Naive thymus-derived CD4-positive, alpha-beta T cell (primary cell): Measurements from ENCODE around the gene LMO2. TPM values are rescaled to one million over a fixed set of nuclear protein-coding genes. Genes with fewer than 3 reads are reported as not detected.

Experiments
- ATAC-seq: fragments of 150-1000 bp; cut with Tn5 transposase; 2 replicates; pipeline ENCODE4 v1.10.0; 2021; ENCODE audit warnings: mild to moderate bottlenecking, moderate library complexity
- CTCF ChIA-PET: fragments of 350-600 bp; sonication (Branson Sonifier 250); formaldehyde crosslinking; loops from one replicate; lab custom pipeline; 2021; ENCODE audit warnings: antibody characterized with exemption; lab: Charles Lee
- POLR2A ChIA-PET: fragments of 350-600 bp; sonication (Branson Sonifier 250); formaldehyde crosslinking; loops from one replicate; lab custom pipeline; 2021; ENCODE audit warnings: antibody characterized with exemption, inconsistent platforms; lab: Charles Lee
- DNase-seq, 9 donors: peaks; one replicate each; pipeline versions ENCODE4 v3.0.0 to v3.0.0-alpha.2; 2020 to 2022; ENCODE audit warnings: mixed read lengths in 1 of 9
- H3K27ac ChIP-seq: one replicate; pipeline ENCODE4 v1.7.0; 2013; ENCODE audit warnings: mild to moderate bottlenecking, low read depth, low read length, moderate library complexity
- H3K27me3 ChIP-seq, 2 donors: one replicate each; pipeline ENCODE4 v1.7.0; 2013; ENCODE audit warnings: low read length in 2 of 2, mild to moderate bottlenecking in 2 of 2, moderate library complexity in 2 of 2; ENCODE audit not compliant: control insufficient read depth in 2 of 2, insufficient read depth in 2 of 2
- H3K36me3 ChIP-seq, 3 experiments: 1 replicate in 2 of 3; 2 replicates in 1 of 3; pipeline ENCODE4 v1.7.0; 2013; ENCODE audit warnings: low read length in 3 of 3, mild to moderate bottlenecking in 3 of 3, moderate library complexity in 1 of 3; ENCODE audit not compliant: insufficient read depth in 3 of 3, control insufficient read depth in 2 of 3
- H3K4me1 ChIP-seq, 2 donors: one replicate each; pipeline ENCODE4 v1.7.0; 2013; ENCODE audit warnings: low read length in 2 of 2, mild to moderate bottlenecking in 2 of 2, moderate library complexity in 1 of 2; ENCODE audit not compliant: control insufficient read depth in 2 of 2, insufficient read depth in 2 of 2
- H3K4me3 ChIP-seq: 2 replicates; pipeline ENCODE4 v1.7.0; 2013; ENCODE audit warnings: mild to moderate bottlenecking, low read length
- H3K9me3 ChIP-seq, 3 experiments: 1 replicate in 2 of 3; 2 replicates in 1 of 3; pipeline ENCODE4 v1.7.0; 2013; ENCODE audit warnings: low read length in 3 of 3; ENCODE audit not compliant: control insufficient read depth in 2 of 3
- H3K27ac Mint-ChIP-seq, 9 donors: one replicate each; pipeline ENCODE4 v1.8.0; 2020 to 2022; ENCODE audit warnings: mixed read lengths in 9 of 9, mild to moderate bottlenecking in 8 of 9, moderate library complexity in 5 of 9, inconsistent platforms in 2 of 9
- H3K27me3 Mint-ChIP-seq, 5 donors: one replicate each; pipeline ENCODE4 v1.8.0; 2021 to 2022; ENCODE audit warnings: mixed read lengths in 5 of 5, mild to moderate bottlenecking in 1 of 5
- H3K36me3 Mint-ChIP-seq, 5 donors: one replicate each; pipeline ENCODE4 v1.8.0; 2020 to 2022; ENCODE audit warnings: mixed read lengths in 5 of 5, mild to moderate bottlenecking in 3 of 5, inconsistent platforms in 1 of 5
- H3K4me1 Mint-ChIP-seq, 7 donors: one replicate each; pipeline ENCODE4 v1.8.0; 2020 to 2022; ENCODE audit warnings: mixed read lengths in 7 of 7, mild to moderate bottlenecking in 3 of 7, inconsistent platforms in 1 of 7
- H3K4me3 Mint-ChIP-seq, 10 donors: one replicate each; pipeline ENCODE4 v1.8.0; 2020 to 2022; ENCODE audit warnings: mild to moderate bottlenecking in 10 of 10, mixed read lengths in 10 of 10, moderate library complexity in 6 of 10, inconsistent platforms in 2 of 10
- H3K9me3 Mint-ChIP-seq, 11 donors: one replicate each; pipeline ENCODE4 v1.8.0; 2020 to 2022; ENCODE audit warnings: mixed read lengths in 11 of 11, mild to moderate bottlenecking in 4 of 11, inconsistent platforms in 1 of 11, moderate library complexity in 1 of 11
- intact Hi-C, 2 donors: fragments of 100-400 bp; cut with micrococcal nuclease; formaldehyde crosslinking; loops; one replicate each; pipeline ENCODE4 v1.15.1; 2023
- polyA plus RNA-seq, 2 donors: library from polyadenylated mRNA; unstranded; fragments of 300-500 nt; fragmentation: Illumina TruSeq; gene quantifications; one replicate each; pipeline ENCODE4 v1.2.3, GENCODE V29; 2021
- total RNA-seq, 6 experiments: library from RNA in 5 of 6; stranded (reverse) in 5 of 6; gene quantifications; 1 replicate in 5 of 6; 2 replicates in 1 of 6; pipeline ENCODE4 v1.2.3 and lab custom pipeline; 2021 to 2026

The LMO2 gene
- total and polyA plus RNA-seq, 7 experiments from 2014 or later = 0.26 to 40.4 (median 0.95) TPM; not detected in 2

DNA sequence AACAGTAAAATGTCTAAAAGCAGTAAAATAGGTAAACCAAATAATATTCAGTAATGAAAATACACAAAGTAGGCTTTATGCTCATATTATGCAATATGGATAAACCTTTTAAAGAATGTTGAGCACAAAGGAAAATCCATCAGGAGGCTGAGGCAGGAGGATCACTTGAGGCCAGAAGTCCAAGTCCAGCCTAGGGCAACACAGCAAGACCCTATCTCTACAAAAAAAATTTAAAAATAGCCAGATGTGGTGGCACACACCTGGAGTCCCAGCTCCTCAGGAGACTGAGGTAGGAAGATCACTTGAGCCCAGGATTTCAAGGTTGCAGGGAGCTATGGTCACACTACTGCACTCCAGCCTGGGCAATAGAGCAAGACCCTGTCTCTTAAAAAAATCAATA, 17.7 kb upstream of the LMO2 start:
- ATAC-seq (no peak), DNase-seq (no peak)
- H3K36me3 Mint-ChIP-seq = peaks cover 0 to 7% (median 0%) of the 10 kb centered on the region in 5 donors
- H3K4me1 ChIP-seq = no peaks in the 10 kb centered on the region
- no peaks in the 10 kb centered on the region for H3K27me3 ChIP-seq
- POLR2A ChIA-PET = no interaction called here
- peaks cover 0 to 10% (median 7%) of the 10 kb centered on the region in 11 donors for H3K9me3 Mint-ChIP-seq
- H3K27me3 Mint-ChIP-seq = peaks cover 19 to 44% (median 24%) of the 10 kb centered on the region in 5 donors
- H3K4me1 Mint-ChIP-seq = peaks cover 3 to 13% (median 12%) of the 10 kb centered on the region in 7 donors
- H3K9me3 ChIP-seq = no peaks in the 10 kb centered on the region
- H3K4me3 Mint-ChIP-seq = no peak overlapping the region
- no peak overlapping the region for H3K27ac Mint-ChIP-seq
- intact Hi-C loops = no loop called here
- H3K4me3 ChIP-seq = no peak overlapping the region
- H3K36me3 ChIP-seq = no peaks in the 10 kb centered on the region
- H3K27ac ChIP-seq = no peak overlapping the region
- CTCF ChIA-PET = no interaction called here

DNA sequence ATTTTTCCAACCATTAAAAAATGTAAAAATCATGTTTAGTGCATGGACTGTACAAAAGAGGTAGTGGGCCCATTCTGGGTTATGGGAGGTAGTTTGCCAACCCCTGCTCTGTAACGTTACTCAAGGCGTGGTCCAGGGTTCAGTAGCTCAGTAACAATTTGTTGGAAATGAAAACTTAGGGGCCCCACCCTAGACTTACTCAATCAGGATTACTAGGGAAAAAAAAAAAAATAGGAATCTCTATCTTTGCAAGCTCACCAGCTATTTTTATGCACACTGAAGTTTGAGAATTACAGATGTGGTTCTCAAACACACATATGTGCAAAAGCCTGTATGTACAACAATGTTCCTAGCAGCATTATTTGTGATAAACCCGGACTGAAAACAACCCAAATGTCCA, 17.3 kb upstream of the LMO2 start:
- Histone ChIP-seq H3K4me1 (no peaks in the 10 kb centered on the region), H3K36me3 (no peaks in the 10 kb centered on the region), H3K4me3 (no peak overlapping the region), H3K27me3 (no peaks in the 10 kb centered on the region), H3K27ac (no peak overlapping the region), H3K9me3 (no peaks in the 10 kb centered on the region)
- no peak overlapping the region for H3K27ac Mint-ChIP-seq
- no peak for DNase-seq
- ChIA-PET CTCF (no interaction called here), POLR2A (no interaction called here)
- H3K4me1 Mint-ChIP-seq = peaks cover 3 to 13% (median 12%) of the 10 kb centered on the region in 7 donors
- peaks cover 23 to 47% (median 27%) of the 10 kb centered on the region in 5 donors for H3K27me3 Mint-ChIP-seq
- H3K9me3 Mint-ChIP-seq = peaks cover 0 to 7% (median 5%) of the 10 kb centered on the region in 11 donors
- H3K36me3 Mint-ChIP-seq = peaks cover 0 to 6% (median 0%) of the 10 kb centered on the region in 5 donors
- intact Hi-C loops = no loop called here
- no peak for ATAC-seq
- H3K4me3 Mint-ChIP-seq = no peak overlapping the region

DNA sequence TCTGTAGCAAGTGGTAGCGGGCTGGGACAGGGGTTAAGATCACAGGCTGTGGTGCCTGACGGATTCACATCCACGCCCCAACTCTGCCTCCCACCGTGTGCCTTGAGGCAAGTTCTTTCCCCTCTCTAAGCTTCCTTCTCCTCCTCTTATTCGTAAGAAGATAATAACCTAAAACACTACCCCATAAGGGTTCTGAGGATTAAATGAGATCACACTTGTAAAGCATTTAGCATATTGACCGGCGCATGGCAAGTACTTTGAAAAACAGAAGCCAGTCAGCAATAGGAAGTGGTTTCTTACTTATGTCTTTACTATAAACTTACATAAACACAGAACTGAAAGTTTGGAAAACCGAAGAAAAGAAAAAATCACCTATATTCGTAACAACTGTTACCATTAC, 15.5 kb upstream of the LMO2 start:
- Mint-ChIP-seq H3K9me3 (peaks cover 0 to 1% (median 0%) of the 10 kb centered on the region in 11 donors), H3K27ac (no peak overlapping the region), H3K4me3 (peak overlapping the region in 4 of 10 donors; percentile 28 to 42 (median 41)), H3K36me3 (peaks cover 0 to 6% (median 0%) of the 10 kb centered on the region in 5 donors), H3K27me3 (peaks cover 32 to 50% (median 34%) of the 10 kb centered on the region in 5 donors), H3K4me1 (peaks cover 3 to 13% (median 12%) of the 10 kb centered on the region in 7 donors)
- no peak for ATAC-seq
- H3K4me1 ChIP-seq = no peaks in the 10 kb centered on the region
- no peaks in the 10 kb centered on the region for H3K36me3 ChIP-seq
- H3K27me3 ChIP-seq = peaks cover 0 to under 1% of the 10 kb centered on the region in 2 donors
- no peak overlapping the region for H3K4me3 ChIP-seq
- CTCF ChIA-PET = interaction anchor here (0.7 kb wide), 1 partner anchor 191 kb away, joined by 3 read pairs; no protein-coding TSS in a partner anchor
- H3K9me3 ChIP-seq = no peaks in the 10 kb centered on the region
- DNase-seq = no peak
- intact Hi-C loops = no loop called here
- POLR2A ChIA-PET = no interaction called here
- no peak overlapping the region for H3K27ac ChIP-seq

DNA sequence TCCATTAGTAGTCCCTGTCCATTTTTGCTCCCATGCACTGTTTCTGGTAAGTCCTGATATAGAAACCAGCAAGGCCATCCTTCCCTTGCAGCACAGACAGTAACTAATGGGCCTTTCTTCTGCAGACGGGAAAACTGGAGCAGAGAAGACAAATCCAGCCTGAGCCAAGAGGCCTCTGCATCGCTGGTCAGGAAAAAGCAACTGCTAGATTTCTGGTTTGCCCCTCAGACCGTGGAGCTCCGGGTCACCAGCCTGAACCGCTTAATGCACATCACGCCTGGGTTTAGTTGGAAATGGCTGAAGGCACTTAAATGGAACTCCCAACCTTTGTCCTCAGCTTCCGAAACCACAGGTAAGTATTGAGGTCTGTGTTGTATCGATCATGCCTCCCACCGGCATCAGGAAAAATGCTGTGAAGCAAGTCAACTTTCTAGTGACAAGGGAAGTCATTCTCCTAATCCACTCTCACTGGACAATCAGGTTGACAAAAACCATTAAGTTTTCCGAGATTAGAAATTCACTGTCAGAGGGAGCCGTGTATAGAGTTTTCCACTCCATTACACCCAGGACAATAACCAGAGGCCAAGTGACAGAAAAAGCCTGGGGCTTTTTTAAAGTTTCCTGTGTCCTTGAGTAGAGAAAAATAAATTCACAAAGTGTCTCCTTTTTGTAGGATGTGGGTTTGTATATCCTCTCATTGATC, 14.8 kb upstream of the LMO2 start:
- DNase-seq = no peak
- no peak for ATAC-seq
- CTCF ChIA-PET = interaction anchor here (0.5 to 0.7 kb wide), 3 partner anchors 122 to 336 kb away, joined by 3 to 4 read pairs (median 3); no protein-coding TSS in a partner anchor
- no peak overlapping the region for H3K4me3 ChIP-seq
- H3K27me3 ChIP-seq = peaks cover 0 to 4% of the 10 kb centered on the region in 2 donors
- intact Hi-C loops = no loop called here
- H3K4me1 ChIP-seq = no peaks in the 10 kb centered on the region
- H3K9me3 ChIP-seq = no peaks in the 10 kb centered on the region
- peak overlapping the region in 4 of 10 donors; percentile 28 to 41 (median 28) for H3K4me3 Mint-ChIP-seq
- H3K27ac ChIP-seq = no peak overlapping the region
- H3K36me3 ChIP-seq = no peaks in the 10 kb centered on the region
- no peak overlapping the region for H3K27ac Mint-ChIP-seq
- POLR2A ChIA-PET = no interaction called here
- H3K9me3 Mint-ChIP-seq = peaks cover 0 to 1% (median 0%) of the 10 kb centered on the region in 11 donors
- peaks cover 0 to 6% (median 0%) of the 10 kb centered on the region in 5 donors for H3K36me3 Mint-ChIP-seq
- H3K4me1 Mint-ChIP-seq = peaks cover 3 to 13% (median 12%) of the 10 kb centered on the region in 7 donors
- H3K27me3 Mint-ChIP-seq = peaks cover 30 to 53% (median 38%) of the 10 kb centered on the region in 5 donors

DNA sequence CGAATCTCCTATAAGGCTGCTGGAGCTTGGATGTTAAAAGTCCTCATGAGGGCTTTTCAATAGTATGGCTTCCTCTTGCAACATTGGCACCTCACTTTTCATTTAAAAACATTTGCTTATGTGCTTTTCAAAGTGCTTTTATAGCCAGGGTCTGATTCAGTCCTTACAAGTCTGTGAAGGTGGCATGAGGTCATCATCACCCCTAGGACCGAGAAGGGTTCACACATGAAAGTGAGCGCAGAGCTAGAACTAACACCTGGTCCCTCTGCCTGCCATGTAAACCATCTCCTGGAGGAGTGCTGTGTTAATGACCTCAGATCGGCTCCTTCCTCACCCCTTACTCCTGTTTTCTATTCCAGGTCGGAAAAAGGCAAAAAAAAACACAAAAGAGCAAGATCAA, 12.2 kb upstream of the LMO2 start:
- intact Hi-C loops = no loop called here
- ChIA-PET CTCF (interaction anchor here (0.6 kb wide), 1 partner anchor 96 kb away, joined by 3 read pairs; no protein-coding TSS in a partner anchor), POLR2A (interaction anchor here (1.0 kb wide), 1 partner anchor 9 kb away, joined by 5 read pairs; no protein-coding TSS in a partner anchor)
- DNase-seq (no peak), ATAC-seq (no peak)
- Histone ChIP-seq H3K27ac (no peak overlapping the region), H3K9me3 (no peaks in the 10 kb centered on the region), H3K36me3 (no peaks in the 10 kb centered on the region), H3K4me3 (no peak overlapping the region), H3K27me3 (peaks cover 0 to 4% of the 10 kb centered on the region in 2 donors), H3K4me1 (no peaks in the 10 kb centered on the region)
- Mint-ChIP-seq H3K36me3 (peaks cover 0 to 6% (median 0%) of the 10 kb centered on the region in 5 donors), H3K9me3 (peaks cover 0 to 2% (median 0%) of the 10 kb centered on the region in 11 donors), H3K27ac (no peak overlapping the region), H3K27me3 (peaks cover 30 to 61% (median 41%) of the 10 kb centered on the region in 5 donors), H3K4me3 (no peak overlapping the region), H3K4me1 (peaks cover 3 to 13% (median 12%) of the 10 kb centered on the region in 7 donors)

- Mint-ChIP-seq H3K4me3 (no peak overlapping the region), H3K27ac (peak overlapping the region in 1 of 9 donors; percentile 9), H3K27me3 (peaks cover 25 to 65% (median 47%) of the 10 kb centered on the region in 5 donors), H3K36me3 (peaks cover 0 to 6% (median 0%) of the 10 kb centered on the region in 5 donors), H3K9me3 (peaks cover 0 to 2% (median 0%) of the 10 kb centered on the region in 11 donors), H3K4me1 (peaks cover 2 to 12% (median 9%) of the 10 kb centered on the region in 7 donors)
- Histone ChIP-seq H3K27me3 (peaks cover 0 to 4% of the 10 kb centered on the region in 2 donors), H3K4me1 (no peaks in the 10 kb centered on the region), H3K36me3 (no peaks in the 10 kb centered on the region), H3K9me3 (no peaks in the 10 kb centered on the region), H3K4me3 (no peak overlapping the region), H3K27ac (no peak overlapping the region)
- POLR2A ChIA-PET = no interaction called here
- DNase-seq = no peak
- CTCF ChIA-PET = no interaction called here
- intact Hi-C loops = no loop called here
- ATAC-seq = no peak
Measured at GRCh38 chr11:33900159-33900840, 8.4 kb upstream of the LMO2 start.
